ENCODE measurements around the gene MBOAT2.
"Not testable (repeated sequence)": the region's sequence is repeated elsewhere in the genome, so short reads cannot be mapped to it uniquely, and the experiment has no call there.

DNA sequence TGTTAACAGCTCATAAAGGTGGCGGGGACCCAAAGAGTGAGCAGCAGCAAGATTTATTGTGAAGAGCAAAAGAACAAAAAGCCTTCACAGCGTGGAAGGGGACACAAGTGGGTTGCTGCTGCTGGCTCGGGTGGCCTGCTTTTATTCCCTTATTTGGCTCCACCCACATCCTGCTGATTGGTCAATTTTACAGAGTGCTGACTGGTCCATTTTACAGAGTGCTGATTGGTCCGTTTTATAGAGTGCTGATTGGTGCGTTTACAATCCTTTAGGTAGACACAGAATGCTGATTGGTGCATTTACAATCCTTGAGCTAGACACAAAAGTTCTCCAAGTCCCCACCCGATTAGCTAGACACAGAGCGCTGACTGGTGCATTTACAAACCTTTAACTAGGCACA lies 100.7 kb downstream of the MBOAT2 start:
- TF ChIP-seq, protein P1, sequence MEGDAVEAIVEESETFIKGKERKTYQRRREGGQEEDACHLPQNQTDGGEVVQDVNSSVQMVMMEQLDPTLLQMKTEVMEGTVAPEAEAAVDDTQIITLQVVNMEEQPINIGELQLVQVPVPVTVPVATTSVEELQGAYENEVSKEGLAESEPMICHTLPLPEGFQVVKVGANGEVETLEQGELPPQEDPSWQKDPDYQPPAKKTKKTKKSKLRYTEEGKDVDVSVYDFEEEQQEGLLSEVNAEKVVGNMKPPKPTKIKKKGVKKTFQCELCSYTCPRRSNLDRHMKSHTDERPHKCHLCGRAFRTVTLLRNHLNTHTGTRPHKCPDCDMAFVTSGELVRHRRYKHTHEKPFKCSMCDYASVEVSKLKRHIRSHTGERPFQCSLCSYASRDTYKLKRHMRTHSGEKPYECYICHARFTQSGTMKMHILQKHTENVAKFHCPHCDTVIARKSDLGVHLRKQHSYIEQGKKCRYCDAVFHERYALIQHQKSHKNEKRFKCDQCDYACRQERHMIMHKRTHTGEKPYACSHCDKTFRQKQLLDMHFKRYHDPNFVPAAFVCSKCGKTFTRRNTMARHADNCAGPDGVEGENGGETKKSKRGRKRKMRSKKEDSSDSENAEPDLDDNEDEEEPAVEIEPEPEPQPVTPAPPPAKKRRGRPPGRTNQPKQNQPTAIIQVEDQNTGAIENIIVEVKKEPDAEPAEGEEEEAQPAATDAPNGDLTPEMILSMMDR (IDR thresholded peaks at IDR 0.05; ENCODE audit: insufficient read depth, low read length, poor library complexity, severe bottlenecking) = not testable (repeated sequence)
- not testable (repeated sequence) for TF ChIP-seq EZH2phosphoT487 (conservative IDR thresholded peaks at IDR 0.05; ENCODE audit: low read length)

All from SU-DHL-6 (cell line).